C4-2B (cell line): ENCODE results near the gene IQSEC1.

ENCODE experiments used
- ZFX ChIP-seq: fragments of 450-650 bp; IDR thresholded peaks from 2 replicates; pipeline ENCODE4 v1.6.1; 2017
- TF ChIP-seq, protein P1 (sequence below): fragments of 450-650 bp; conservative IDR thresholded peaks from 2 replicates; pipeline ENCODE4 v1.5.1; 2017; ENCODE audit warnings: mild to moderate bottlenecking

DNA sequence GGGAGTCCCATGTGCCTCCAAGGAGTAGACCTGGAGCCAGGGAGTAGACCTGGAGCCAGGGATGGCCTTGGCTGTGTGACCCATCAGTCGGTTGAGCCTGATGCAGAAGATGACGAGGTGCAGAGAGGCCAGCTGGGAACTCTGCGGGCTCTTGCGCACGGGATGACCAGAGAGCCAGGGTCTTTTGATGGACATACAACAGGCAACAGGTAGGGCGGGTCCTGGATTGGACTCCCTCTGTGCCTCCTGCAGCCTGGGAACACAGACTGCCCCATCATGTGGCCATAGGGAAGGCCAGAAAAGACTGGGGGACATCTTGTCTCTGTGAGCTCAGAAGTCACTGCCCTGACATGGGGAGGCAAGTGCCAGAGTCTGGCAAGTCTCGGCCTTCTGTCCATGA lies 164.4 kb downstream of the IQSEC1 start:
- TF ChIP-seq, protein P1, sequence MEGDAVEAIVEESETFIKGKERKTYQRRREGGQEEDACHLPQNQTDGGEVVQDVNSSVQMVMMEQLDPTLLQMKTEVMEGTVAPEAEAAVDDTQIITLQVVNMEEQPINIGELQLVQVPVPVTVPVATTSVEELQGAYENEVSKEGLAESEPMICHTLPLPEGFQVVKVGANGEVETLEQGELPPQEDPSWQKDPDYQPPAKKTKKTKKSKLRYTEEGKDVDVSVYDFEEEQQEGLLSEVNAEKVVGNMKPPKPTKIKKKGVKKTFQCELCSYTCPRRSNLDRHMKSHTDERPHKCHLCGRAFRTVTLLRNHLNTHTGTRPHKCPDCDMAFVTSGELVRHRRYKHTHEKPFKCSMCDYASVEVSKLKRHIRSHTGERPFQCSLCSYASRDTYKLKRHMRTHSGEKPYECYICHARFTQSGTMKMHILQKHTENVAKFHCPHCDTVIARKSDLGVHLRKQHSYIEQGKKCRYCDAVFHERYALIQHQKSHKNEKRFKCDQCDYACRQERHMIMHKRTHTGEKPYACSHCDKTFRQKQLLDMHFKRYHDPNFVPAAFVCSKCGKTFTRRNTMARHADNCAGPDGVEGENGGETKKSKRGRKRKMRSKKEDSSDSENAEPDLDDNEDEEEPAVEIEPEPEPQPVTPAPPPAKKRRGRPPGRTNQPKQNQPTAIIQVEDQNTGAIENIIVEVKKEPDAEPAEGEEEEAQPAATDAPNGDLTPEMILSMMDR: no peak
- TF ChIP-seq ZFX: no peak
